BJ (cell line): ENCODE results near the gene ADAMTSL5. TPM values are rescaled to one million over a fixed set of nuclear protein-coding genes. Genes with fewer than 3 reads are reported as not detected.

Experiments used
- CTCF ChIA-PET: fragments of 350-600 bp; formaldehyde crosslinking; extraction: SDS; loops from one replicate; lab custom pipeline; 2021; ENCODE audit warnings: antibody characterized with exemption, inconsistent platforms; lab: Yijun Ruan, JAX
- POLR2A ChIA-PET: fragments of 300-600 bp; sonication (Branson Sonifier 250); formaldehyde crosslinking; extraction: SDS; loops from one replicate; lab custom pipeline; 2021; ENCODE audit warnings: antibody characterized with exemption; lab: Charles Lee
- DNase-seq: peaks from one replicate; pipeline ENCODE4 v3.0.0-alpha.2; 2011; ENCODE audit warnings: low read depth
- H3K27me3 ChIP-seq: 2 replicates; pipeline ENCODE4 v1.6.0; 2011; ENCODE audit warnings: low read length; ENCODE audit not compliant: control insufficient read depth, insufficient read depth
- H3K36me3 ChIP-seq: 2 replicates; pipeline ENCODE4 v1.5.1; 2011; ENCODE audit warnings: low read length; ENCODE audit not compliant: control insufficient read depth, insufficient read depth
- H3K4me3 ChIP-seq: 2 replicates; pipeline ENCODE4 v1.5.1; 2011; ENCODE audit warnings: low read depth, mild to moderate bottlenecking, control low read depth, low read length
- polyA plus RNA-seq: library from polyadenylated mRNA; depleted of rRNA; stranded (reverse); fragments of >200 nt; gene quantifications from 2 replicates; pipeline ENCODE4 v1.2.3, GENCODE V29; 2011
- TF ChIP-seq, protein P1 (sequence below): IDR thresholded peaks from 2 replicates; pipeline ENCODE4 v1.5.1; 2011; ENCODE audit warnings: low read depth, mild to moderate bottlenecking, control low read depth, inconsistent platforms, low read length, moderate library complexity; ENCODE audit not compliant: insufficient read depth

The ADAMTSL5 gene
- polyA plus RNA-seq, 1 experiment, result 21.5 TPM

DNA sequence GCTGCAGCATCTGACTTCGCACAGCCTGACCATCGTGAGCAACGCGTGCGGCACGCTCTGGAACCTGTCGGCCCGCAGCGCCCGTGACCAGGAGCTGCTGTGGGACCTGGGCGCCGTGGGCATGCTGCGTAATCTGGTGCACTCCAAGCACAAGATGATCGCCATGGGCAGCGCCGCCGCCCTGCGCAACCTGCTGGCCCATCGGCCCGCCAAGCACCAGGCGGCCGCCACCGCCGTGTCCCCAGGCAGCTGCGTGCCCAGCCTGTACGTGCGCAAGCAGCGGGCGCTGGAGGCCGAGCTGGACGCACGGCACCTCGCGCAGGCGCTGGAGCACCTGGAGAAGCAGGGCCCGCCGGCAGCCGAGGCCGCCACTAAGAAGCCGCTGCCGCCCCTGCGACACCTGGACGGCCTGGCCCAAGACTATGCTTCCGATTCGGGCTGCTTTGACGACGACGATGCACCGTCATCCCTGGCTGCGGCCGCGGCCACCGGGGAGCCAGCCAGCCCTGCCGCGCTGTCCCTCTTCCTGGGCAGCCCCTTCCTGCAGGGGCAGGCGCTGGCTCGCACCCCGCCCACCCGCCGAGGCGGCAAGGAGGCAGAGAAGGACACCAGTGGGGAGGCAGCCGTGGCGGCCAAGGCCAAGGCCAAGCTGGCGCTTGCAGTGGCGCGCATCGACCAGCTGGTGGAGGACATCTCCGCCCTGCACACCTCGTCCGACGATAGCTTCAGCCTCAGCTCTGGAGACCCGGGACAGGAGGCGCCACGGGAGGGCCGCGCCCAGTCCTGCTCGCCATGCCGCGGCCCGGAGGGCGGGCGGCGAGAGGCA is 47.4 kb downstream of the ADAMTSL5 start:
- no peak overlapping the region for H3K4me3 ChIP-seq
- POLR2A ChIA-PET, result no interaction called here
- no peak for DNase-seq
- peaks cover 11% of the 10 kb centered on the region for H3K27me3 ChIP-seq
- CTCF ChIA-PET, result interaction anchor here (0.8 to 4.3 kb wide), 4 partner anchors 9 to 54 kb away, joined by 3 to 21 read pairs (median 6); no protein-coding TSS in a partner anchor
- peaks cover 3% of the 10 kb centered on the region; the same call in 1 of the 2 replicates for H3K36me3 ChIP-seq
- TF ChIP-seq, protein P1, sequence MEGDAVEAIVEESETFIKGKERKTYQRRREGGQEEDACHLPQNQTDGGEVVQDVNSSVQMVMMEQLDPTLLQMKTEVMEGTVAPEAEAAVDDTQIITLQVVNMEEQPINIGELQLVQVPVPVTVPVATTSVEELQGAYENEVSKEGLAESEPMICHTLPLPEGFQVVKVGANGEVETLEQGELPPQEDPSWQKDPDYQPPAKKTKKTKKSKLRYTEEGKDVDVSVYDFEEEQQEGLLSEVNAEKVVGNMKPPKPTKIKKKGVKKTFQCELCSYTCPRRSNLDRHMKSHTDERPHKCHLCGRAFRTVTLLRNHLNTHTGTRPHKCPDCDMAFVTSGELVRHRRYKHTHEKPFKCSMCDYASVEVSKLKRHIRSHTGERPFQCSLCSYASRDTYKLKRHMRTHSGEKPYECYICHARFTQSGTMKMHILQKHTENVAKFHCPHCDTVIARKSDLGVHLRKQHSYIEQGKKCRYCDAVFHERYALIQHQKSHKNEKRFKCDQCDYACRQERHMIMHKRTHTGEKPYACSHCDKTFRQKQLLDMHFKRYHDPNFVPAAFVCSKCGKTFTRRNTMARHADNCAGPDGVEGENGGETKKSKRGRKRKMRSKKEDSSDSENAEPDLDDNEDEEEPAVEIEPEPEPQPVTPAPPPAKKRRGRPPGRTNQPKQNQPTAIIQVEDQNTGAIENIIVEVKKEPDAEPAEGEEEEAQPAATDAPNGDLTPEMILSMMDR, result peak; percentile 66

DNA sequence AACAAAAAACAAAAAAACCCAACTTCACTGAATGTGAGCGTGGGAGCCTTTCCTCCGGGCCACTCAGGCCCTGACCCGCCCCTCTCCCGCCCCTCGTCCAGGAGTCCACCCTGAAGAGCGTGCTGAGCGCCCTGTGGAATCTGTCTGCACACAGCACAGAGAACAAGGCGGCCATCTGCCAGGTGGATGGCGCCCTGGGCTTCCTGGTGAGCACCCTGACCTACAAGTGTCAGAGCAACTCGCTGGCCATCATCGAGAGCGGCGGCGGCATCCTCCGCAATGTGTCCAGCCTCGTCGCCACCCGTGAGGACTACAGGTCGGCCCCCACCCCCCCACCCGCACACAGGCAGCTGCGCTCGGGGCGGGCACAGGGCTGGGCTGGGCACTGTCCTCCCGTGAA is 51.0 kb downstream of the ADAMTSL5 start:
- CTCF ChIA-PET, result no interaction called here
- H3K4me3 ChIP-seq, result no peak overlapping the region
- POLR2A ChIA-PET, result no interaction called here

GRCh38 chr19:1460033-1460995 is 52.5 kb downstream of the ADAMTSL5 start:
- Histone ChIP-seq H3K36me3 (peaks cover 6% of the 10 kb centered on the region; the same call in 1 of the 2 replicates), H3K4me3 (no peak overlapping the region), H3K27me3 (peaks cover 12% of the 10 kb centered on the region)
- DNase-seq, result no peak
- ChIA-PET POLR2A (no interaction called here), CTCF (no interaction called here)
- TF ChIP-seq, protein P1, result no peak

More for the DNA sequence above, 51.0 kb downstream of the ADAMTSL5 start:
- DNase-seq, result no peak
- Histone ChIP-seq H3K36me3 (peaks cover 6% of the 10 kb centered on the region; the same call in 1 of the 2 replicates), H3K27me3 (peaks cover 10% of the 10 kb centered on the region)
- TF ChIP-seq, protein P1, result no peak

DNA sequence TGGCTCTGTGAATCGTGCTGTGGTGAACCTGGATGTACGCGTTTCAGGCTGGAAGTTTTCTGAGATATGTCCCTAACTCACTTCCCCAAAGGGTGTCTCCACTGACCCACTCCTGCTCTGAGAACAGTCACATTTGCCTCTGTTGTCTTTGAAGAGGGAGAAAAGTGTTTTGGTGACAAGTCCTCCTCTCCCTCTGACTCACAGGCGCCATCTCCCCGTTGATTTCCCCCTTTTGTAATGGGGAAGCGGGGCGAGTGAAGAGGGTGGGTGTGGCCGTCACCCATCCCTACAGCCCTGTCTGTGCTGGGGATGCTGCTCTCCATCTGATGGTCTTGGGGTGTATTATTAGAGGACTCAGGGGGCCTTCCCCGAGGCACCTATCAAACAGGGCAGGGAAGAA is 53.3 kb downstream of the ADAMTSL5 start:
- DNase-seq, result no peak
- Histone ChIP-seq H3K27me3 (peaks cover 12% of the 10 kb centered on the region), H3K36me3 (peaks cover 6% of the 10 kb centered on the region; the same call in 1 of the 2 replicates), H3K4me3 (no peak overlapping the region)
- ChIA-PET POLR2A (no interaction called here), CTCF (interaction anchor here (1.2 to 1.8 kb wide), 2 partner anchors 8 to 10 kb away, joined by 4 to 5 read pairs; no protein-coding TSS in a partner anchor)
- TF ChIP-seq, protein P1, result no peak
